Activated CD4-positive, alpha-beta T cell treated with anti-CD3 and anti-CD28 coated beads, Interleukin-2, amount 10 ng/mL, durations not matched to agents 7 days and 5 days (primary cell): Measurements from ENCODE around the gene MALT1. TPM values are rescaled to one million over a fixed set of nuclear protein-coding genes. Genes with fewer than 3 reads are reported as not detected.
A peak's percentile ranks its signal among the peaks of the same experiment; 100 is the strongest.
"Not testable (repeated sequence)": the region's sequence is repeated elsewhere in the genome, so short reads cannot be mapped to it uniquely, and the experiment has no call there.

ENCODE experiments used
- CTCF ChIA-PET: fragments of 350-600 bp; sonication (Branson Sonifier 250); formaldehyde crosslinking; loops from one replicate; lab custom pipeline; 2021; ENCODE audit warnings: antibody characterized with exemption; lab: Charles Lee
- POLR2A ChIA-PET: fragments of 350-600 bp; sonication (Branson Sonifier 250); formaldehyde crosslinking; loops from one replicate; lab custom pipeline; 2021; ENCODE audit warnings: antibody characterized with exemption; lab: Charles Lee
- DNase-seq: peaks from one replicate; pipeline ENCODE4 v3.0.0-alpha.2; 2020
- H3K27ac Mint-ChIP-seq: one replicate; pipeline ENCODE4 v1.8.0; 2021; ENCODE audit warnings: mild to moderate bottlenecking, moderate library complexity, mixed read lengths
- H3K27me3 Mint-ChIP-seq: one replicate; pipeline ENCODE4 v1.8.0; 2021; ENCODE audit warnings: mixed read lengths
- H3K36me3 Mint-ChIP-seq: one replicate; pipeline ENCODE4 v1.8.0; 2021; ENCODE audit warnings: low read depth, mixed read lengths
- H3K4me1 Mint-ChIP-seq: one replicate; pipeline ENCODE4 v1.8.0; 2021; ENCODE audit warnings: mixed read lengths
- H3K4me3 Mint-ChIP-seq: one replicate; pipeline ENCODE4 v1.8.0; 2021; ENCODE audit warnings: mild to moderate bottlenecking, moderate library complexity, mixed read lengths
- H3K9me3 Mint-ChIP-seq: one replicate; pipeline ENCODE4 v1.8.0; 2021; ENCODE audit warnings: mixed read lengths
- total RNA-seq, 2 experiments: library from RNA; stranded (reverse); gene quantifications; one replicate each; pipeline ENCODE4 v1.2.3, GENCODE V29; 2021

The MALT1 gene
- total RNA-seq, 2 experiments from 2014 or later: 52.1 to 57.0 TPM

DNA sequence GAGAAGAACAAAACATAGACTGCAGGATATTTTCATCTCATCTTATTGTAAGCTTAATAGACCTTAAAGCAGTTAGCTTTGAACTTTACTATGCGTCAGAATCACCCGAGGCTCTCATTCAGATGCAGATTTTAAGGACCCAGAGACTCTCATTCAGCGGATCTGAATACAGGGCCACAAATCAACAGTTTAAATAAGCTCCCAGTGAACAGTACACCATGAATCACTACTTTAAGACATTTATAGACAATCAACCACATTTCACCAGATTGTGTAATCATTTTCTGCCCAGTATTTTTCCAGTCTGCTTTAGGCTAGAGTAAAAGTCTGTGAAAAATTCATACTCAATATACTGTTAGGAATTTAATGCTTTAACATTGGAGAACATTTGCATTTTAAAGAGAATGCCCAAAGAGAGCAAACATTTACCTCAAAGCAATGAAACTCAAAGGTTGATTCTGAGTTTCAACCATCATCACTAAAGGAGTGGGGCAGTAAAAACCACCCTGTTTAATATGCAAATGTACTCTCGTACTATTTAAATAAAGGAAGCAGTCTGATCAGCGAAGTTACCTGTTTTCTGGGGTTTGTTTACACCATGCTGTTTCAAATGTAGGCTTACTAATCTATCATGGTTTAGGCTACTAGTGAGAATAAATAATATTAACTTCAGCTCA, 31.4 kb upstream of the MALT1 start:
- no peak overlapping the region for H3K27ac Mint-ChIP-seq
- H3K27me3 Mint-ChIP-seq: no peaks in the 10 kb centered on the region
- peaks cover 18% of the 10 kb centered on the region for H3K4me1 Mint-ChIP-seq
- H3K36me3 Mint-ChIP-seq: peaks cover 2% of the 10 kb centered on the region
- H3K4me3 Mint-ChIP-seq: no peak overlapping the region
- H3K9me3 Mint-ChIP-seq: peaks cover 2% of the 10 kb centered on the region
- no peak for DNase-seq
- CTCF ChIA-PET: interaction anchor here (0.7 to 1.4 kb wide), 4 partner anchors 14 to 28 kb away, joined by 3 to 6 read pairs (median 3); no protein-coding TSS in a partner anchor
- POLR2A ChIA-PET: no interaction called here

GRCh38 chr18:58640428-58640805, 30.8 kb upstream of the MALT1 start:
- ChIA-PET CTCF (interaction anchor here (1.4 kb wide), 1 partner anchor 15 kb away, joined by 3 read pairs; no protein-coding TSS in a partner anchor), POLR2A (no interaction called here)
- no peak overlapping the region for H3K4me3 Mint-ChIP-seq
- H3K27me3 Mint-ChIP-seq: no peaks in the 10 kb centered on the region
- H3K9me3 Mint-ChIP-seq: peaks cover 2% of the 10 kb centered on the region
- peaks cover 16% of the 10 kb centered on the region for H3K4me1 Mint-ChIP-seq
- no peak overlapping the region for H3K27ac Mint-ChIP-seq
- peaks cover 2% of the 10 kb centered on the region for H3K36me3 Mint-ChIP-seq
- no peak for DNase-seq

DNA sequence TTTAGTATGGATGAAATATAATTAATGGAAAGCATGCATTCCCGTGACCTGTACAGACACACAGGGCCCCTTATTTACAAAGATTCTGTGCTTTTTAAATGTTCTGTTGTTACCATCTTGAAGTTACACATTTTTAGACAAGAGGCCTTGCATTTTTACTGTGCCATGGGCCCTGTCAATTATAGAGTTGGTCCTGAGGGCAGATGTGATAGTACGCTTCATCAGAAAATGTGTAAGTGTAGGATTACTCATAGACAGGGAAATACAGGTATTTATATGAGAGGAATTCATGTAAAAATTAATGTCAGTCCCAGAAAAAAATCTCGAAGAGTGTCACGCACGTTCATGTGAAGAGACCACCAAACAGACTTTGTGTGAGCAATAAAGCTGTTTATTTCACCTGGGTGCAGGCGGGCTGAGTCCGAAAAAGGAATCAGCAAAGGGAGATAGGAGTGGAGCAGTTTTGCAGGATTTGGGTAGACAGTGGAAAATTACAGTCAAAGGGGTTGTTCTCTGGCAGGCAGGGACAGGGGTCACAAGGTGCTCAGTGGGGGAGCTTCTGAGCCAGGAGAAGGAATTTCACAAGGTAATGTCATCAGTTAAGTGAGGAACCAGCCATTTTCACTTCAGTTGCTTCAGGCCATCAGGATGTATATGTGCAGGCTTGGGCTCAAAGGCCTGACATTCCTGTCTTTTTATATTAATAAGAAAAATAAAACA, 30.2 kb upstream of the MALT1 start:
- ChIA-PET CTCF (interaction anchor here (1.4 kb wide), 1 partner anchor 15 kb away, joined by 3 read pairs; no protein-coding TSS in a partner anchor), POLR2A (no interaction called here)
- no peak for DNase-seq
- Mint-ChIP-seq H3K4me3 (no peak overlapping the region), H3K4me1 (peaks cover 12% of the 10 kb centered on the region), H3K27ac (no peak overlapping the region), H3K36me3 (peaks cover 1% of the 10 kb centered on the region), H3K9me3 (peaks cover 2% of the 10 kb centered on the region), H3K27me3 (no peaks in the 10 kb centered on the region)

GRCh38 chr18:58643557-58643956, 27.7 kb upstream of the MALT1 start:
- H3K27me3 Mint-ChIP-seq, H3K27ac Mint-ChIP-seq, CTCF ChIA-PET, H3K9me3 Mint-ChIP-seq, H3K4me1 Mint-ChIP-seq, POLR2A ChIA-PET, H3K4me3 Mint-ChIP-seq, DNase-seq: not testable (repeated sequence)
- peaks cover 11% of the 10 kb centered on the region for H3K36me3 Mint-ChIP-seq

DNA sequence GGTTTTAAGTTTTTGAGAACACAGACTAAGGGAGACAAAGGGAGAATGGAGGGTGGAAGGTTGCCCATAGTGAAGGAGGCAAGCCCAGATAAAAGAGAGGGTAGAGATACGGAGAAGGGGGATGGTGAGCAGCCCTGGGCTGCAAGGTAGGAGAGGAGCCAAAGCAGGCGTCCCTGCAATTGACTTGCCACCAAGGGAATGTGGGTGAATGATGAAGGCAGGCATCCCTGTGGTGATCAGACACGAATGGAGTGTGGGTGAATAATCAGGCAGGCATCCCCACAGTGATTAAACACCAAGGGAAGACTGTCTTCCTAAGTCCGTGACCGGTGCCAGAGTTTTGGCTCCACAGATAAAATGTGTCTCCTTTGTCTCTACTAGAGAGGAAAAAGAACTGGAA, 25.9 kb upstream of the MALT1 start:
- DNase-seq: no peak
- H3K36me3 Mint-ChIP-seq: peaks cover 17% of the 10 kb centered on the region
- peaks cover 14% of the 10 kb centered on the region for H3K9me3 Mint-ChIP-seq
- no peak overlapping the region for H3K4me3 Mint-ChIP-seq
- no peaks in the 10 kb centered on the region for H3K27me3 Mint-ChIP-seq
- no peak overlapping the region for H3K27ac Mint-ChIP-seq
- CTCF ChIA-PET: interaction anchor here (0.7 to 1.1 kb wide), 2 partner anchors 26 to 74 kb away, joined by 3 read pairs; partner anchors contain the start of gene MALT1
- H3K4me1 Mint-ChIP-seq: peaks cover 18% of the 10 kb centered on the region
- POLR2A ChIA-PET: no interaction called here

DNA sequence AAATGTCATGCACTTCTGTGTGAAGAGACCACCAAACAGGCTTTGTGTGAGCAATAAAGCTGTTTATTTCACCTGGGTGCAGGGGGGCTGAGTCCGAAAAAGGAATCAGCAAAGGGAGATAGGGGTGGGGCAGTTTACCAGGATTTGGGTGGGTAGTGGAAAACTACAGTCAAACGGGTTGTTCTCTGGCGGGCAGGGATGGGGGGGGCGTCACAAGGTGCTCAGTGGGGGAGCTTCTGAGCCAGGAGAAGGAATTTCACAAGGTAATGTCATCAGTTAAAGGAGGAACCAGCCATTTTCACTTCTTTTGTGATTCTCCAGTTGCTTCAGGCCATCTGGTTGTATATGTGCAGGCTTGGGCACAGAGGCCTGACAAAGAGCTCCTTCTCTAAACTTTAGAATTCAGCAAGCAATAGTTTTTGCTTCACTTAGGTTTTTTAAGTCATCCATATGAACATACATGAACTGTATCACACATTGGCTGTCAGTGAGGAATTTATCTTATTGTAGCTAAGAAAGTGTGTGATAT, 24.9 kb upstream of the MALT1 start:
- H3K4me3 Mint-ChIP-seq: no peak overlapping the region
- H3K36me3 Mint-ChIP-seq: peaks cover 19% of the 10 kb centered on the region
- ChIA-PET CTCF (interaction anchor here (1.0 to 1.3 kb wide), 2 partner anchors 9 to 20 kb away, joined by 3 to 4 read pairs; no protein-coding TSS in a partner anchor), POLR2A (no interaction called here)
- peaks cover 26% of the 10 kb centered on the region for H3K4me1 Mint-ChIP-seq
- H3K27ac Mint-ChIP-seq: no peak overlapping the region
- no peaks in the 10 kb centered on the region for H3K27me3 Mint-ChIP-seq
- no peak for DNase-seq
- H3K9me3 Mint-ChIP-seq: peaks cover 16% of the 10 kb centered on the region

GRCh38 chr18:58649966-58650816, 21.1 kb upstream of the MALT1 start:
- peak overlapping the region; percentile 43 for H3K4me3 Mint-ChIP-seq
- H3K27me3 Mint-ChIP-seq: no peaks in the 10 kb centered on the region
- POLR2A ChIA-PET: no interaction called here
- DNase-seq: peak; percentile 62
- peaks cover 58% of the 10 kb centered on the region for H3K4me1 Mint-ChIP-seq
- CTCF ChIA-PET: no interaction called here
- H3K36me3 Mint-ChIP-seq: peaks cover 38% of the 10 kb centered on the region
- peak overlapping the region; percentile 67 for H3K27ac Mint-ChIP-seq
- H3K9me3 Mint-ChIP-seq: peaks cover 27% of the 10 kb centered on the region

- H3K27ac Mint-ChIP-seq, DNase-seq: not testable (repeated sequence)
These were observed 20.4 kb upstream of the MALT1 start for GRCh38 chr18:58650830-58651229.

DNA sequence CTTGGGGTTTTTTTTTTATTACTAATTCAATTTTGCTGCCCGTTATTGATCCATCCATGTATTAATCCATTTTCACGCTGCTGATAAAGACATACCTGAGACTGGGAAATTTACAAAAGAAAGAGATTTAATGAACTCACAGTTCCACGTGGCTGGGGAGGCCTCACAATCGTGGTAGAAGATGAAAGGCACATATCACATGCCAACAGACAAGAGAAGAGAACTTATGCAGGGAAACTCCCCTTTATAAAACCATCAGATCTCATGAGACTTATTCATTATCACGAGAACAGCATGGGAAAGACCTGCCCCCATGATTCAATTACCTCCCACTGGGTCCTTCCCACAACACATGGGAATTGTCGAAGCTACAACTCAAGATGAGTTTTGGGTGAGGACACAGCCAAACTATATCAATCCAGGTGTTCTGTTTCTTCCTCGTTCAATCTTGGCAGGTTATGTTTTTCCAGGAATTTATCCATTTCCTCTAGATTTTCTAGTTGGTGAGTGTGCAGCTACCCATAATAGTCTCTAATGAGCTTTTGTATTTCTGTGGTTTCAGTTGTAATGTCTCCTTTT, 18.0 kb upstream of the MALT1 start:
- H3K27me3 Mint-ChIP-seq, H3K27ac Mint-ChIP-seq, DNase-seq, POLR2A ChIA-PET, H3K4me3 Mint-ChIP-seq: not testable (repeated sequence)
- Mint-ChIP-seq H3K4me1 (peaks cover 85% of the 10 kb centered on the region), H3K9me3 (peaks cover 29% of the 10 kb centered on the region), H3K36me3 (peaks cover 44% of the 10 kb centered on the region)
- CTCF ChIA-PET: interaction anchor here (7.1 kb wide), 1 partner anchor 17 kb away, joined by 44 read pairs; the partner anchor contains the start of gene MALT1

More at GRCh38 chr18:58650830-58651229, 20.4 kb upstream of the MALT1 start:
- H3K27me3 Mint-ChIP-seq, POLR2A ChIA-PET, CTCF ChIA-PET: not testable (repeated sequence)
- peaks cover 43% of the 10 kb centered on the region for H3K36me3 Mint-ChIP-seq
- H3K4me1 Mint-ChIP-seq: peaks cover 64% of the 10 kb centered on the region
- peaks cover 27% of the 10 kb centered on the region for H3K9me3 Mint-ChIP-seq
- peak overlapping the region; percentile 43 for H3K4me3 Mint-ChIP-seq

- Mint-ChIP-seq H3K9me3 (peaks cover 26% of the 10 kb centered on the region), H3K27ac (peak overlapping the region; percentile 44), H3K36me3 (peaks cover 41% of the 10 kb centered on the region), H3K4me3 (no peak overlapping the region), H3K27me3 (no peaks in the 10 kb centered on the region), H3K4me1 (peaks cover 86% of the 10 kb centered on the region)
- CTCF ChIA-PET: interaction anchor here (7.1 kb wide), 1 partner anchor 17 kb away, joined by 44 read pairs; the partner anchor contains the start of gene MALT1
- POLR2A ChIA-PET: no interaction called here
- no peak for DNase-seq
These were observed 17.3 kb upstream of the MALT1 start for GRCh38 chr18:58653814-58654509.

GRCh38 chr18:58654896-58655614, 16.2 kb upstream of the MALT1 start:
- Mint-ChIP-seq H3K27ac (no peak overlapping the region), H3K36me3 (peaks cover 42% of the 10 kb centered on the region), H3K4me3 (no peak overlapping the region), H3K27me3 (no peaks in the 10 kb centered on the region), H3K4me1 (peaks cover 88% of the 10 kb centered on the region), H3K9me3 (peaks cover 20% of the 10 kb centered on the region)
- DNase-seq: no peak
- CTCF ChIA-PET: interaction anchor here (0.6 to 7.1 kb wide), 5 partner anchors 8 to 62 kb away, joined by 3 to 44 read pairs (median 3); partner anchors contain the start of gene MALT1
- POLR2A ChIA-PET: no interaction called here
